Naive thymus-derived CD8-positive, alpha-beta T cell (primary cell): ENCODE results near the gene ASXL1. TPM values are rescaled to one million over a fixed set of nuclear protein-coding genes. Genes with fewer than 3 reads are reported as not detected.
"Not testable (repeated sequence)": the region's sequence is repeated elsewhere in the genome, so short reads cannot be mapped to it uniquely, and the experiment has no call there.

Experiments used
- ATAC-seq, 2 donors: fragments of 150-1000 bp; cut with Tn5 transposase in 1 of 2; sonication (Bioruptor Pico), chemical (Tn5 transposase) in 1 of 2; 1 replicate in 1 of 2; 2 replicates in 1 of 2; pipeline ENCODE4 v1.10.0; 2021; ENCODE audit warnings: mild to moderate bottlenecking in 2 of 2, moderate library complexity in 2 of 2
- POLR2A ChIA-PET: fragments of 350-600 bp; sonication (Branson Sonifier 250); formaldehyde crosslinking; loops from one replicate; lab custom pipeline; 2021; ENCODE audit warnings: antibody characterized with exemption; lab: Charles Lee
- DNase-seq, 10 donors: peaks; one replicate each; pipeline versions ENCODE4 v3.0.0 to v3.0.0-alpha.2; 2020 to 2022
- H3K27ac Mint-ChIP-seq, 10 donors: one replicate each; pipeline ENCODE4 v1.8.0; 2020 to 2022; ENCODE audit warnings: mild to moderate bottlenecking in 10 of 10, mixed read lengths in 10 of 10, moderate library complexity in 4 of 10, inconsistent platforms in 1 of 10
- H3K27me3 Mint-ChIP-seq, 5 donors: one replicate each; pipeline ENCODE4 v1.8.0; 2021 to 2022; ENCODE audit warnings: mixed read lengths in 5 of 5
- H3K36me3 Mint-ChIP-seq, 3 donors: one replicate each; pipeline ENCODE4 v1.8.0; 2020 to 2022; ENCODE audit warnings: mixed read lengths in 3 of 3, mild to moderate bottlenecking in 2 of 3, inconsistent platforms in 1 of 3
- H3K4me1 Mint-ChIP-seq, 4 donors: one replicate each; pipeline ENCODE4 v1.8.0; 2021 to 2022; ENCODE audit warnings: mixed read lengths in 4 of 4
- H3K4me3 Mint-ChIP-seq, 10 donors: one replicate each; pipeline ENCODE4 v1.8.0; 2020 to 2022; ENCODE audit warnings: mild to moderate bottlenecking in 10 of 10, mixed read lengths in 10 of 10, moderate library complexity in 6 of 10, inconsistent platforms in 1 of 10
- H3K9me3 Mint-ChIP-seq, 9 donors: one replicate each; pipeline ENCODE4 v1.8.0; 2020 to 2022; ENCODE audit warnings: mixed read lengths in 9 of 9, mild to moderate bottlenecking in 3 of 9, inconsistent platforms in 1 of 9, moderate library complexity in 1 of 9
- polyA plus RNA-seq, 3 donors: library from polyadenylated mRNA; unstranded; fragments of 300-500 nt; fragmentation: Illumina TruSeq; gene quantifications; one replicate each; pipeline ENCODE4 v1.2.3, GENCODE V29; 2021
- total RNA-seq, 8 experiments: library from RNA in 2 of 8; stranded (reverse) in 2 of 8; gene quantifications; one replicate each; pipeline ENCODE4 v1.2.3 and lab custom pipeline; 2021 to 2026

The ASXL1 gene
- total and polyA plus RNA-seq, 5 experiments from 2014 or later, result 15.2 to 149 (median 20.1) TPM

DNA sequence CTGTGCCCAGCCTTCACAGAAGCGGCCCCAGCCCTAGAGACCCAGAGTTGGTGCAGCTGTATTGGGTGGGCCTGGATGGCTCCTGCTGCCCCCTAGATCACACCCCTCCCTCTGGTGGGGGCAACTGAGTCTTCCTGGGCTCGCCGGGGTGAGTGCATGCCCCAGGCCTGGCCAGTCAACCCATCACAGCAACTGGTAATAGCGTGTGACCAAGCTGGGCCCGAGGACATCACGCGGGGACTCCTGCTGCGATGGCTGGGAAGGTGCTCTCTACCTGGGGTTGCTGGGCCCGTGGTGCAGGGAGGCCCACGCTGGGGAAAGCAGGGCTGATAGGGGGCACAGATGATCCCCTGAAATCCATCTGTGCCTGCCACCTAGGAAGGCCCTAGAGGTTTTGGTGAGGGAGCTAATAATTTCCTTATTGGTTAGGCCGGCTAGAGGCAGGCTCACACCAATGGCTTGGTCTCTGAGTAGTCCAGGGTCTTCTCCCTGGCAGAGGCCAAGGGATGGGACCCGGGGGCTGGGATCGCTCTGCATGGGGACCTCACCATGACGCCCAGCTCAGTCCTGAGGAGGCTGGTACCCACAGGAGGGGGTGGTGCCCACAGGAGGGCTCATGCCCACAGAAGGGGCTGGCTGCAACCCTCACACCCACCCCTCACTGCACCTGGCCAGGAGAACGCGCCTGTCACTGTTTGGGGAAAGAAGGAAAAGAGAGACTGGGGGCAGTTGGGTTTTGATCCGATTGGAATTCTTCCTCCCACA lies 103.9 kb downstream of the ASXL1 start:
- ATAC-seq (no peak), DNase-seq (no peak)
- POLR2A ChIA-PET, result interaction anchor here (0.7 kb wide), 1 partner anchor 34 kb away, joined by 4 read pairs; no protein-coding TSS in a partner anchor
- Mint-ChIP-seq H3K4me3 (no peak overlapping the region), H3K27ac (peak overlapping the region in 6 of 10 donors; percentile 19 to 76 (median 56)), H3K9me3 (no peaks in the 10 kb centered on the region), H3K36me3 (peaks cover 0 to 23% (median 0%) of the 10 kb centered on the region in 3 donors), H3K27me3 (no peaks in the 10 kb centered on the region), H3K4me1 (peaks cover 7 to 22% (median 11%) of the 10 kb centered on the region in 4 donors)

- ATAC-seq (no peak), DNase-seq (no peak)
- Mint-ChIP-seq H3K4me3 (no peak overlapping the region), H3K4me1 (peaks cover 6 to 22% (median 7%) of the 10 kb centered on the region in 4 donors), H3K27me3 (no peaks in the 10 kb centered on the region), H3K27ac (peak overlapping the region in 3 of 10 donors; percentile 19 to 56 (median 22)), H3K36me3 (peaks cover 0 to 23% (median 0%) of the 10 kb centered on the region in 3 donors), H3K9me3 (no peaks in the 10 kb centered on the region)
- POLR2A ChIA-PET, result interaction anchor here (0.7 to 1.0 kb wide), 3 partner anchors 33 to 105 kb away, joined by 3 to 4 read pairs (median 3); no protein-coding TSS in a partner anchor
Measured at GRCh38 chr20:32462900-32463641, 104.9 kb downstream of the ASXL1 start.

- Mint-ChIP-seq H3K9me3 (no peaks in the 10 kb centered on the region), H3K27ac (peak overlapping the region in 2 of 10 donors; percentile 53 to 56), H3K4me1 (peaks cover 0 to 18% (median 1%) of the 10 kb centered on the region in 4 donors), H3K4me3 (no peak overlapping the region), H3K27me3 (no peaks in the 10 kb centered on the region), H3K36me3 (peaks cover 0 to 23% (median 0%) of the 10 kb centered on the region in 3 donors)
- no peak for ATAC-seq
- peak in 1 of 10 donors; percentile 15 for DNase-seq
- POLR2A ChIA-PET, result interaction anchor here (0.7 to 1.0 kb wide), 2 partner anchors 34 to 106 kb away, joined by 3 read pairs; no protein-coding TSS in a partner anchor
Measured at GRCh38 chr20:32463642-32464400, 105.7 kb downstream of the ASXL1 start.

DNA sequence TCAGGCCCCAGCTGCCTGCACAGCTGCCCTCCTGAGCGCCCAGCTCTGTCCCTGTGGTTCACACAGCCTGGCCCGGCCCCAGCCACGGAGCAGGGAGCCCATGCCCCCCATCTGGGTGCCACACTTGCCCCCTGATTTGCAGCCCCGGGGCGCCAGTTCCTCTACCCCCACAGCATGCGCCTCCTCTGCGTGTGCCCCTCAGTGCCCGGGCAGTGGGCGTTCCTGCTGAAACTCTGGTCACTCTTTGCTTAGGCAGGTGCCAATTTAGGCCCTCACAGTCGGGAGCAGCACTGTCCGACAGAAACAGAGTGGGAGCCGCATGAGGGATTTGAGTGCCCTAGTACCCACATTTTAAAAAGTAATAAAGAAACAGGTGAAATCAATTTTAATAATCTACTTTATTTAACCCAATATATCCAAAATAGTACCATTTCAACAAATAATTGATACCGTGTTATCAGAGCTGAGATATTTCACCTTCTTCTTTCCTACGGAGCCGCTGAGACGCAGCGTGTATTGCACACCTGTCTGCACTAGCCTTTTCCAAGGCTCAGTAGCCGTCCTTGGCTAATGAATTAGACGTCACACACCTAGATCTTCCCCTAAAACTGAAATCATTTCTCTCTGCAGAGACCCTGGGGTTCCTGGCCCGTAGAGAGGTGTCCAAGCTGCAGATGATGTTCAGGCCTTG lies 106.4 kb downstream of the ASXL1 start:
- Mint-ChIP-seq H3K4me3 (no peak overlapping the region), H3K36me3 (peaks cover 0 to 23% (median 0%) of the 10 kb centered on the region in 3 donors), H3K27ac (peak overlapping the region in 2 of 10 donors; percentile 43 to 52), H3K4me1 (peaks cover 0 to 21% (median 1%) of the 10 kb centered on the region in 4 donors), H3K27me3 (no peaks in the 10 kb centered on the region), H3K9me3 (no peaks in the 10 kb centered on the region)
- POLR2A ChIA-PET, result no interaction called here
- DNase-seq (no peak), ATAC-seq (no peak)

DNA sequence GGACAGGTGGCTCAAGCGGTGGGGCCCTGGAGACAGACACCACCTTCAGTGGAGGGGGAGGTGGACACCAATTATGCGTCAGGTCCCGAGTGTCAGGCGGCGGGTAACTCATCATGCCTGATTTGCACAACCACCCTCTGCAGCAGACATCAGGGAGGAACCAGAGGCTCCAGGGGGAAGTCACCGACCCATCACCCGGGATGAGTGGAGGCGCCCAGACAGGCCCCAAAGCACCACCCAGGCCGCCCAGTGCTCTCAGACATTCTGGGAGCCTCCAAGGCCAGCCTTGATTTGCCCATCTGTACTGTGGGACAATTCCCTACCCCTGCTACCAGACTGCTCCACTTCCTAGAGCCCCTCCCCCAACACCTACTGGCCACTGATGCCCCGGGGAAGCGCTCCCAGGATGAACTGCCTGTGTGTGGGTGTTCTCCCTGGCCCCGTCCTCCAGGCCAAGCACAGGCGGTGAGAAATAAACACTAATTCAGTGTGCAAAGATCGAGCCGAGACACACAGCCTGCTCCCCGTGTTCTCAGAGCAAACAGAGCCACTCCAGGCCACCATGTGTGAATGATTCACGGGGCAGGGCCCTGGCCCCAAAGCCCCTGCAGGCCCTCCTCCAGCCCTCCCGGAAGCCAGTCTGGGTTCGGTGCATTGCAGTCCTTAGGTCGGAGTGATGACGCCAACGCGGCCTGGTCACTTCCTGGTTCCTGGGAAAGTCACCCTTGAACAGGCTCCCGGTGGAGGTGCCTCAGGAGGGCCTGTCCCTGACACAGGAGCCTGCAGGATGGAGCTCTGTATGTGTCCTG lies 107.2 kb downstream of the ASXL1 start:
- no peak overlapping the region for H3K4me3 Mint-ChIP-seq
- peaks cover 3 to 19% (median 4%) of the 10 kb centered on the region in 4 donors for H3K4me1 Mint-ChIP-seq
- H3K9me3 Mint-ChIP-seq, result no peaks in the 10 kb centered on the region
- POLR2A ChIA-PET, result interaction anchor here (1.0 kb wide), 1 partner anchor 18 kb away, joined by 5 read pairs; no protein-coding TSS in a partner anchor
- DNase-seq (peak in 1 of 10 donors; percentile 50), ATAC-seq (no peak)
- H3K27me3 Mint-ChIP-seq, result no peaks in the 10 kb centered on the region
- peaks cover 0 to 21% (median 0%) of the 10 kb centered on the region in 3 donors for H3K36me3 Mint-ChIP-seq
- peak overlapping the region in 6 of 10 donors; percentile 27 to 79 (median 38) for H3K27ac Mint-ChIP-seq

DNA sequence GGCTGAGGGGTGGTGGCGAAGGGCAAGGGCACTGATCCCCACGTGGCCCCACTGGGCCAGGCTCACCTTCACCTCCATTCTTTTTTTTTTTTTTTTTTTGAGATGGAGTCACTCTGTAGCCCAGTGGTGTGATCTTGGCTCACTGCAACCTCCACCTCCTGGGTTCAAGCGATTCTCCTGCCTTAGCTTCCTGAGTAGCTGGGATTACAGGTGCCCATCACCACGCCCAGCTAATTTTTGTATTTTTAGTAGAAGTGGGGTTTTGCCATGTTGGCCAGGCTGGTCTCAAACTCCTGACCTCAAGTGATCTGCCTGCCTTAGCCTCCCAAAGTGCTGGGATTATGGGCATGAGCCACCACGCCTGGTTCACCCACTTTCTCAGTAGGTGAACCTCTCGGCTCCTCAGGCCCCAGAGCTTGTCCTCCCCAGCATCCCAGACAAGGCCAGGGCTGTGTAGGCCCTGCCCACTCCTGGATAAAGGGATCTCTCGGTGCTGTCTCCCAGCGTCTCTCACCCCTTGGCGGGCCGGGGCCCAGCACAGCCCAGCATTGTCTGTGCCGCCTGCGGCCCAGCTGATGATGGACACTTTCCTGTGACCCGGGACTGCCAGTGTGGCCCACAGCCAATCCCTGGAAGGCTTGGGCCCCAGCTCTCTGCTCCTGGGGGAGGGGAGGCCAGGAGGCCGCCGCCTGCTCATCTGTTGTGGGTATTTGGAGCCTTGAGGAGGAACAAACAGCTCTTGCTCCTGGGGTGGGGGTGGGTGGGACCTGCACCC lies 108.0 kb downstream of the ASXL1 start:
- Mint-ChIP-seq H3K36me3 (peaks cover 0 to 23% (median 0%) of the 10 kb centered on the region in 3 donors), H3K27ac (peak overlapping the region in 4 of 10 donors; percentile 25 to 63 (median 34)), H3K4me1 (peaks cover 5 to 21% (median 6%) of the 10 kb centered on the region in 4 donors)
- DNase-seq, result peak in 1 of 10 donors; percentile 47
- ATAC-seq, H3K27me3 Mint-ChIP-seq, H3K9me3 Mint-ChIP-seq, H3K4me3 Mint-ChIP-seq: not testable (repeated sequence)
- POLR2A ChIA-PET, result interaction anchor here (0.7 to 1.0 kb wide), 3 partner anchors 17 to 45 kb away, joined by 3 to 5 read pairs (median 5); no protein-coding TSS in a partner anchor

- peak overlapping the region in 7 of 10 donors; percentile 24 to 88 (median 68) for H3K27ac Mint-ChIP-seq
- H3K4me1 Mint-ChIP-seq, result peaks cover 7 to 25% (median 11%) of the 10 kb centered on the region in 4 donors
- H3K27me3 Mint-ChIP-seq, result no peaks in the 10 kb centered on the region
- POLR2A ChIA-PET, result interaction anchor here (0.7 to 1.2 kb wide), 2 partner anchors 13 to 44 kb away, joined by 3 to 4 read pairs; no protein-coding TSS in a partner anchor
- no peaks in the 10 kb centered on the region for H3K9me3 Mint-ChIP-seq
- H3K36me3 Mint-ChIP-seq, result peaks cover 0 to 26% (median 0%) of the 10 kb centered on the region in 3 donors
- no peak overlapping the region for H3K4me3 Mint-ChIP-seq
- ATAC-seq (no peak), DNase-seq (peak in 1 of 10 donors; percentile 59)
Measured at GRCh38 chr20:32466739-32467505, 108.8 kb downstream of the ASXL1 start.

- POLR2A ChIA-PET, result interaction anchor here (0.6 to 1.2 kb wide), 4 partner anchors 14 to 825 kb away, joined by 3 to 6 read pairs (median 4); no protein-coding TSS in a partner anchor
- peak overlapping the region in 8 of 10 donors; percentile 20 to 88 (median 70) for H3K27ac Mint-ChIP-seq
- H3K36me3 Mint-ChIP-seq, result peaks cover 0 to 20% (median 0%) of the 10 kb centered on the region in 3 donors
- H3K4me3 Mint-ChIP-seq, result no peak overlapping the region
- ATAC-seq (no peak), DNase-seq (no peak)
- H3K9me3 Mint-ChIP-seq, result no peaks in the 10 kb centered on the region
- peaks cover 7 to 24% (median 10%) of the 10 kb centered on the region in 4 donors for H3K4me1 Mint-ChIP-seq
- H3K27me3 Mint-ChIP-seq, result no peaks in the 10 kb centered on the region
Measured at GRCh38 chr20:32467506-32468312, 109.6 kb downstream of the ASXL1 start.

GRCh38 chr20:32468313-32468640 lies 110.1 kb downstream of the ASXL1 start:
- Mint-ChIP-seq H3K9me3 (no peaks in the 10 kb centered on the region), H3K4me3 (no peak overlapping the region), H3K27ac (peak overlapping the region in 3 of 10 donors; percentile 20 to 33 (median 25)), H3K36me3 (peaks cover 0 to 20% (median 0%) of the 10 kb centered on the region in 3 donors), H3K27me3 (no peaks in the 10 kb centered on the region), H3K4me1 (peaks cover 7 to 28% (median 10%) of the 10 kb centered on the region in 4 donors)
- DNase-seq (no peak), ATAC-seq (no peak)
- POLR2A ChIA-PET, result interaction anchor here (0.6 to 1.1 kb wide), 3 partner anchors 24 to 41 kb away, joined by 3 read pairs; no protein-coding TSS in a partner anchor
